NCI-H1694 (cell line): ENCODE results near the gene YAE1.
"Not testable (repeated sequence)": the region's sequence is repeated elsewhere in the genome, so short reads cannot be mapped to it uniquely, and the experiment has no call there.

Experiments
- DNase-seq: peaks from one replicate; lab custom pipeline; 2025; lab: John Stamatoyannopoulos, UW

Gene YAE1, protein sequence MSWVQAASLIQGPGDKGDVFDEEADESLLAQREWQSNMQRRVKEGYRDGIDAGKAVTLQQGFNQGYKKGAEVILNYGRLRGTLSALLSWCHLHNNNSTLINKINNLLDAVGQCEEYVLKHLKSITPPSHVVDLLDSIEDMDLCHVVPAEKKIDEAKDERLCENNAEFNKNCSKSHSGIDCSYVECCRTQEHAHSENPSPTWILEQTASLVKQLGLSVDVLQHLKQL

DNA sequence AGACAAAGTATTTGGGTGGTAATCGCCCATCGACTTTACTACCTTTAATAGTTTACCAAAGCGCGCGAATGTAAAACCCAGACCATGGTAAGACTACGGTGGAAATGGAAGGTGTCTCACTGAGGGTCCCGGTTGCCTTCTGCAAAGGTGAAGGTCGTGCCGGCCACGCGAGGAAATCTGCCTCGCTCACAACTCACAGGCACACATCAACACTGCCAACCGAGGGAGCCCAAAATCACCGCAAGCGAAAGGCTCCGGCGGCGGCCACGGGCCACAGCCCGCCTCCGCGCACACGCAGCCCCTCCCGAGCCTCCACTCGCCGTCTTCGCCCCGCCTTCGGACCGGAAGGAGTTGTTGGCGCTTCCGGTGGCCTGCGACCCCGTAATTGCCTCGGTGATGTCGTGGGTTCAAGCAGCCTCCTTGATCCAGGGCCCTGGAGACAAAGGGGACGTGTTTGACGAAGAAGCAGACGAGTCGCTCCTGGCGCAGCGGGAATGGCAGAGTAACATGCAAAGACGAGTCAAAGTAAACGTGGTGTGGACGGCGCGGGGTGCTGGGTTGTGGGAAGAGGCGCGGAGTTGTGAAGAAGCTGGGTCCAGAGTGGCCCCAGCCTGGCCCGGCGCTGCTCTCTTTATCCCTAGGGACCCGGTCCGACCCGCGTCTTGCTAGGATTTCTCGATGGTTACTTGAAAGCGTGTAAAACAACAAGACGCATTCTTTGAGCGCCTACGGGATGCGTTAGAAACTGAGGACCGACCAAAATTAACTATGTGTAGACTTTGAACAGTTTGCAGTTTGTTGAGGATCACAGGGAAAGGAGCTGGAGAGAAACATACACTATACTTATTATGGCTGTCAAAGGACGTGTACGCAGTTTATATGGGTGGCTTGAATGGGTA lies at the start of gene YAE1:
TSS of gene YAE1 (plus strand) at position 382 of the 899 bp plus-strand sequence. CDS start at position 397, 15 bp downstream.
- peak; percentile 49 for DNase-seq

DNA sequence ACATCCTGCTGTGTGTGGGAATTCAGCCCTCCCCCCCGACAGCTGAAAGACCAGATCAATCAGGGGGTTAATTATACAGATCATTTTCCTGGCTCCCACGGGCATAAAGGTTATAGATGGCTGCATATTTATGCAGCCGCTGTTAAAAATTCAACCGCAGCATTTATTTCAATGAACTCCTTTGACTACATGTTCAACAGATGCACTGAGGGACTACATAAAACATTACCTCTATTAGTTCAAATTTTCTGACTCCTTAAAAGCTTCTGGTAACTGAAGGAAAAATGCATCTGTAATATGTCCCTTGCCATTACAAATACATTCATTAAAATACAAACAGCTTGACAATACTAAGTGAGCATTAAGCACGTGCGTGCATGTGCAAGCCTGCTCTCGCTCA lies 49.7 kb upstream of the YAE1 start:
- peak; percentile 1 for DNase-seq

DNA sequence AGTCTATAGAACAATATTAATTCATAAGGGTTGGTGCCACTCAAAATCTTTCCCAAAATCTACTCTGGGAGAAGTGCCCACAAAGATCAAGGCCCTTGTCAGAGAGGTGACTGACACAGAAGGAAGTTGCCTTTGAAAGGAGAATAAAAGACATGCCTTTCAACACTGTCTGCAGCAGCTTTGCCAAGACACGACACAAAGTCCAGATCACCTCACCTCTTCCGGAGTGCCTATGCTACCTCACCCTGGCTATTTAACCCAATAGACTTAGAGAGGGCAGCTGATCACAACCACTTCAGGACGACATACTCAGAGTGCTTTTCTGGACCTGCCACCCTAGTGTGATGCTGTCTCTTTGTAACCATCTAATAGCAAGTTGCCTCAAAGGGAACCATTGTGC lies 49.0 kb upstream of the YAE1 start:
- DNase-seq = no peak

DNA sequence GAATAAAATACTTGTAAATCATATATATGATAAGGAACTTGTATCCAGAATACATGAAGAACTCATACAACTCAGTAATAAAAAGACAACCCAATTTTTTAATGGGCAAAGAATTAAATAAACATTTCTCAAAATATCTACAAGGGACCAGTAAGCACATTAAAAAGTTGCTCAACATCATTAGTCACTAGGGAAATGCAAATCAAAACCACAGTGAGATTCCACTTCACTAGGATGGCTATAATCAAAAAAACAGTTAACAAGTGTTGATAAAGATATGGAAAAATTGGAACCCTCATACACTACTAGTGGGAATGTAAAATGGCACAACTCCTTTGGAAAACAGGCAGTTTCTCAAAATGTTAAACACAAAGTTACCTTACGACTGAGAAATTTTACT lies 40.3 kb upstream of the YAE1 start:
- no peak for DNase-seq

DNA sequence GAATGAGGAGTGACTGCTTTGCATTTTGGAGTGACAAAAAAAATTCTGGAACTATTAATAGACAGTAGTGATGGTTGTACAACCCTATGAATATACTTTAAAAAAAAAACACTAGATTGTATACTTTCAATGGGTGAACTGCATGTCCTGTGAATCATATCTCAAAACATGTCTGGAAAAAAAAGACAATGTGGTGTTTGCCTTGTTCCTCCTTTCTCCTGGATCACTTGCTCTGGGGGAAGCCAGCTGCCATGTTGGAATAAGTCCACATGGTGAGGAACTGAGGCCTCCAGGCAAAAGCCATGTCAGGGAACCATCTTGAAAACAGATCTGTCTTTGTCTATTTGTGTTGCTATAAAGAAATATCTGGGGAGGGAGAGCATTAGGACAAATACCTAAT lies 39.5 kb upstream of the YAE1 start:
- DNase-seq = no peak

DNA sequence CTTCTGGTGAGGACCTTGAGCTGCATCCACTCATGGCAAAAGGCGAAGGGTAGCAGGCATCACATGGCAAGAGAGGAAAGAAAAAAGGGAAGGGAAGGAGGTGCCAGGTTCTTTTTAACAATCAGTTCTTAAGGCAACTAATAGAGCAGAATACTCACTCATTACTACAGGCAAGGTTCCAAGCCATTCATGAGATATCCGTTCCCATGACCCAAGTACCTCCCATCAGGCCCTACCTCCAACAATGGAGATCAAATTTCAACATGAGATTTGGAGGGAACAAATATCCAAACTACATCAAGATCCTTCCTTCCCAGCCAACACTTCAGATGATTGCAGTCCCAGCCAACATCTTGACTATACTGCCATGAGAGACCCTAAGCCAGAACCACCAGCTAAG lies 38.9 kb upstream of the YAE1 start:
- no peak for DNase-seq

DNA sequence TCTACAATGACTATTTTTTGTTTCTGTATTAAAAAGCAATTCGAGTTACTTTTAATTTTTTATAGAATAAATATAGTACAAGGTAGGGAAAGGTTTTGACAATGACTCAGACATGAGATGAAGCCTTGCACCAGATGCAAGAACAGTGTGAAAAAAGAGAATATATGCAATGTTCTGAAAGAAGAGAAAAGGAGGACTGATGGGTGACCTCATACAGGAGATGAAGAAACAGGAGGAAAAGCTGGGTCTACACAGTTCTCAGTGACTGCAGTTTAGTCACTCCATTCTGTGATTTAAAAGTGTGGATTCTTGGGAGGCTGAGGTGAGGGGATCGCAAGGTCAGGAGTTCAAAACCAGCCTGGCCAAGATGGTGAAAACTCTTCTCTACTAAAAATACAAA lies 38.3 kb upstream of the YAE1 start:
- no peak for DNase-seq

DNA sequence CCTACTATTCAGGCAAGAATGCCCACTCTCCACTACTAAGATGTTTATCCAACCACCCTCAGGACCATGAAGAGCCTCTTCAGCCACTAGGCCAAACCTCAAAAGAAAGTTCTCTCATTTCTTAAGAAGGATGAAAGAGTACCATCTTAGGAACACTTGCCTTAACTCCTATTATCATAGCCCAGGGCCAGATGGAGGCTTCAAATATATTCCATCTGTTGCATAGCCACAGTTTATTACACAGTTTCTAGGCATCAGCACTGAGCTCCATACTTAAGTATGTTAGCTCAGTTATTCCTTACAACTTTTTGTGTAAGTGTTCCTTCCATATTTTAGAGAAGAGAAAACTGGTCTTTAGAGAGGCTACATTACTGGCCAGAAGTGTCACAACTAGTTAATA lies 37.4 kb upstream of the YAE1 start:
- no peak for DNase-seq

DNA sequence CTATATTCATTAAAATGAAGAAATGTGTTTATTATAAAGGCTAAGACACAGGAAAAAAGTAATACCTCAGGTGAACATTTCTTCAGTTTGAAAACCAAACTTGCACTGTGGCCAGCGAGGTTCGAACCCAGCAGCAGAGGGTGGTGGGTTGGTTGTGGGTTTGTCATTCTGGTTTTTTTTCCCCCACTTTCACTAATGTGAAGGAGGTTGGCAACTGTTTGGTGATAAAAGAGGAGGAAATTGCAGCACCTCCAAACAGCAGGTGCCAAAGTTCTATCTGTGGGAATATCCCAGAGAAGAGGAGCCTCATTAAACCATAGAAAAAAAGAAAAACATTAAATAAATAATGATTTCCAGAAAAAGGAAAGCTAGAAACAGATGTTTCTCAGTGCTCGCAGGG lies 36.6 kb upstream of the YAE1 start:
- DNase-seq = no peak

DNA sequence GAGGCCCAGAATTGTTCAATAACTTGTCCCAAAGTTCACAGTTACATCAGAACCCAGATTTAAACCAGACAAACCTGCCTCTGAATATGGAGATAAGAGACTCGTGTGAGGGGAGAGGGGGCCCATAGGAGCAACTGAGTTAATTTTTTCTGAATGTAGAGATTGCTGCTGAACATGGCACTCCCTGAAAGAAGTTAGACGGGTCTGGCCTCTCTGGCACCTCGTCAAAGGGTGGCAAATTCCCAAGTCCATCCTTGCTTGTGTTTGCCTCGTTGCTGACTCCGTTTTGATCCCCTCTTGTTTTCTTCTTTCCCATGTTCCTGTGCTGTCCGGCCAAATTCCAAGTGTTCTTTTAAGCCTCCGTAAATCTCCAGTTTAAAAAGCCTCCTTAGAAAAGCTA lies 35.2 kb upstream of the YAE1 start:
- DNase-seq = no peak

DNA sequence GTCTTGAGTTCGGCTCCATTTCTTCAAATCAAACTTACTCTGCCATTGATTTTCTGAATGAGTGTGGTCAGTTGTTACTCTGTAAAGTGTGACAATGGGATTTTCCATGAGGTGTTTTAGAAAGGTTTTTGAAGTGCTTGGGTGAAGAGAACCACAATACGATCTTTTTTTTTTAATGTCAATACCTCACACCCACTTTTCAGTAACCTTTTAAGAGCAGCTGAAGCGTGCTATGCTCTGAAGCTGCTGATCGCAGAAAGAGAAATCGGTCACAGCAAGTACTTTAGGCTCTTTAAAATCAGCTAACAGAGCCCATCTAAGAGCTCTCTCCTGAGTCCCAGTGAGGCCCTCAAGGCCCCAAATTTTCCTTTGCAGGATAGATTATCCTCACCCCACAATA lies 34.4 kb upstream of the YAE1 start:
- no peak for DNase-seq

DNA sequence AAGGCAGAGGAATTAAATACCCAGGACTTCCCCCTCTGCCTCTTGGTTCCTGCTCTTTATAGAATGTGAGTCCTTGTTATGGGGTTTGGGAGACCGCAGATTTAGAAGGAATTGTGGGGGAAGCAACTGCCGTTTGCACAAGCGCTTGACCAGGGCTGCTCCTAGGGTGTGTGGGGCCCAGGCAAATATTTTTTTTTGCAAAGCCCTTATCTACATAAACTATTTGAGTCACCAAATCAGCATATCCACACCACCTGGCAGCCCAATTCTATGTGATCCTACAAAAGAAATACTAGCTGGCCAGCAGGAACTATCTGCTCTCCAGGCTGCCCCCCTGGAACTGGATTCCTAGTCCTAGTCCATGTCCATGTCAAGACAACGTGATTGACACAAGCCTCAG lies 33.4 kb upstream of the YAE1 start:
- no peak for DNase-seq

DNA sequence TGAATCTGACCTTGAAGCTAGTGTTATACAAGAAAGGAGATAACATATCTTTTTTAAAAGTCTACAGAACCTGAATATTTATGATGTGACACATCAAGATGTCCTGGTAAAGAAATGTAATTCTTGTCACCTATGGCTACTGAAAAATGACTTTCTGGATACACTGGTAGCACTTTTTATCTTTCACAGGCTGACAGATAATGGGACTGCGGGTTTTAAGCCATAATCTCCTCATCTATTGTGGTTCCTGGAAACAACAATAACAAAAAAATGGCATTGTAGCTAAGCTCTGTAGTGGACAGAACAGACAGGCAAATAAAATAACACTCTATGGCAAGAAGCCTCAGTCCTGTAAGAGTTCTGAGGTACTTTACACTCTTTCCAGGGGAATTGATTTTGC lies 31.6 kb upstream of the YAE1 start:
- DNase-seq = no peak

DNA sequence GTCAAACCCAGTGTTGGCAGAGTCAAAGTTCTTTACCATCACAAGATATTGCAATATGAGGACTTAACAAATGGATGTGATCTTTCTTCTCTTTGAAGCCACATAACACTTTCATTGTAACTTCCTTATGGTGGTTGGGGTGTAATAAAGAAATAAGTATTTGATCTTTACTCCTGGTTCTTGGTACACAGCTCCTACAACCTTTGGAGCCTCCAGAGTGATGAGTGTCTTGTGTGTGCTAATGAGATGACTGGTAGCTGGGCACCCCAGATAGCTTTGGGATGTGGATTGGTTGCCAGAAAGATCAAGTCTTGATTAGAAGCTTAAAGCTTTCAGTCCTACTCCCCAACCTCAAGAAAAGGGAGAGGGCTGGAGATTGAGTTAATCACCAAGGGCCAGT lies 31.1 kb upstream of the YAE1 start:
- DNase-seq = no peak

DNA sequence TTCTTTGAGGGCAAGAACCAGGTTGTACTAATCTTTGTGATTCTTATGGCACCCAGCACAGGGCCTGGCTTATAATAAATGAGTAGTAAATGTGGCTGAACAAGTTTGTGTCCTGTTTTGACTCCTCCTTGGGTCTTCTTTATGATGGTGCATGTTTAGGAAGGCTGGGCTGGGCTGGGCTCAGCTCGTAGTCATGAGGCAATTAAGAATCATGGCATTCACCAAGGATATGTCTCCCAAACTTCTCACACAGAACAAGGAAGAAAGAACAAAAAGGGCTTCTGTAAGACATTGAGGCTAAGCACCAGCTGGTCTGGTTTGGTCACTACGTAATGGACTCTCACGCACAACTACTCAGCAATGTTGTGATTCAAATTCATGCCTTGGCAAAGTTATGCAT lies 30.5 kb upstream of the YAE1 start:
- no peak for DNase-seq

DNA sequence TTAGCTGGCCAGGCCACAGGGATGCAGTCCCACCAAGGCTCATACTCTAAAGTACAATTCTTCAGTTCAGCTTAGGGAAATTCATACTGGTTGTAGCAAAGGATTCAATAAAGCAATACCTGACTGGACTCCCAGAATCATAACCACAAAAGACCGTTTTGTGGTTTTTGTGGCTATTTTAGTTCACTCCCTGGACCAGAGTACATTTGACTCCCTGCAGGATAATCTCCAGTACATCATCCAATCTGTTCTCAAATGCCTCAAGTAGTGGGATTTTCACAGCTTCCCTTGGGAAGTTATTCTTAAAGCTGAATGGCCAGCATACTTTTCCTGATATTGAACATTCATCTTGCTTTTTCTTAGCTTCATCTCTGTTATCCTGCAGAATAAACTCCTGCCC lies 29.3 kb upstream of the YAE1 start:
- DNase-seq = no peak

DNA sequence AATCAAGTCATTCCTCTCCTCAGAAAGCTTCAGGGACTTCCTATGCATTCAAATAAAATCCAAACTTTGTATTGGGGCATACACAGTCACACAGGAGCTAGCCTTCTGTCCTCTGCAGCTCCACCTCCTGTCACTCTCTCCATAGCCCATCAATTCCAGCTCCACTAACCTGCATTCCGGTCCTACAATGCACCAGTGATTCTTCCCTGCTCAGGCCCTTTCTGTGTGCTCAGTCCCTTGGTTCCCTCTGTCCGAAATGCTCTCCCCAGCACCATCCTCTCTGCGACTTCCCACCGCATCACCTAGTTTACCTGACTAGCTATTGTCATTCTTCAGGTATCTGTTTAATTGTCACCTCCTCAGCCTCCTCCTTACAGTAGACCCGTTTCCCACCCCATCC lies 26.4 kb upstream of the YAE1 start:
- DNase-seq = no peak

DNA sequence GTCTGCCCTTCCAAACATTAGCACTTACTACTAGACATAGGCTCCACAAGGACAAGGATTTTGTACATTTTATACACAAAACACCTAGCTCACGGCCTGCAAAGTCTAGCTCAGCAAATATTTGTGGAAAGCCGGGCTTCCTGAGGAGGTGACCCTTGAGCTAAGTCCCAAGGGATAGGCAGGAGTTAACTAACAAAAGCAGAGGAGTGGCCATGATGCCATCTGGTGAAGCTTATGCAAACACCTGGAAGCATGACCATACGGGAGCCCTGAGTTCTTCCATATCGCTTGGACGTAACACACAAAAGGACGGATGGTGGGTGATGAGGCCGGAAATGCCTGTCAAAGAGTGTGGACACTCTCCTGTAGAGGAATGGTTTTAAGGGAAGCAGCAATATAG lies 25.9 kb upstream of the YAE1 start:
- DNase-seq = no peak

DNA sequence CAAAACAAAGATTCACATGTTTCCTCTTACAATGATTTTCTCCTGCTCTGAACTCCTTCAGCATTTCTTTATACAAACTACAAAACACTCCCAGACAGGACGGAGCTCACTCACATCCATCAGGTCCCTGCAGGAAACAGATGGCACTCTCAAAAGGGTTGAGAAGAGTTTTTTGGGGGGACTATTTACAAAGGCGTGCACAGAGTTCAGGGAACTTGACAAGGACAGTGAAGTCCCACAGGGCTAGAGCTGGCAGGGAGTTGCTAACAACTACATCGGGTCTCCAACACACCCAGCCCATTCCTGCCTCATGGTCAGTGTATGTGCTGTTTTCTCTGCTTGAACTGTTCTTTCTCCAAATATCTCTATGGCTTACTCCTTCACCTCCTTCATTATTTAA lies 24.7 kb upstream of the YAE1 start:
- DNase-seq = no peak

DNA sequence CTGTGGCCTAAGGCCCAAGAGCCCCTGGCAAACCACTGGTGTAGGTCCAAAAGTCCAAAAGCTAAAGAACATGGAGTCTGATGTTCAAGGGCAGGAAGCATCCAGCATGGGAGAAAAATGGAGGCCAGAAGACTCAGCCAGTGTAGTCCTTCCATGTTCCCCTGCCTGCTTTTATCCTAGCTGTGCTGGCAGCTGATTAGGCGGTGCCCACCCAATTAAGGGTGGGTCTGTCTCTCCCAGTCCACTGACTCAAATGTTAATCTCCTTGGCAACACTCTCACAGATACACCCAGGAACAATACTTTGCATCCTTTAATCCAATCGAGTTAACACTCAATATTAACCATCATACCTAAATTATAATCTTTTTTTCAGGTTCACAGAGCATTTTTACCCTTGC lies 21.4 kb upstream of the YAE1 start:
- not testable (repeated sequence) for DNase-seq

DNA sequence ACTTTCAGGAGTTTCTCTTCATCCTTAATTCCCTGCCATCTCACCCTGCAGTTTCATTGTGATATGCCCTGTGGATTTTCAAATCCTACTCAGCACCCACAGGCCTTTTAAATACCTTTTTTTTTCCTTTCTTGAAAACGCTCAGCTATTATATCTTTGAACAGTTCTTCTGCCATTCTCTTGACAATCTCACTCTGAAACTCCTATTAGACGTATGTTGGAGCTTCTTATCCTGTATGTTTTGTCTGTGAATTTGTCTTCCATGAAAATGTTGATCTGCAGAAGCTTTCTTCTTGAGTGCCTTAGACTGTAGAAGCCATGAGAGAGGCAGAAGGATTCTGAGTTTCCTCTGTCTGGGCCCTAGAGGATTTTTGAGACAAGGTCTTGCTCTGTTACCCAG lies 18.9 kb upstream of the YAE1 start:
- no peak for DNase-seq

DNA sequence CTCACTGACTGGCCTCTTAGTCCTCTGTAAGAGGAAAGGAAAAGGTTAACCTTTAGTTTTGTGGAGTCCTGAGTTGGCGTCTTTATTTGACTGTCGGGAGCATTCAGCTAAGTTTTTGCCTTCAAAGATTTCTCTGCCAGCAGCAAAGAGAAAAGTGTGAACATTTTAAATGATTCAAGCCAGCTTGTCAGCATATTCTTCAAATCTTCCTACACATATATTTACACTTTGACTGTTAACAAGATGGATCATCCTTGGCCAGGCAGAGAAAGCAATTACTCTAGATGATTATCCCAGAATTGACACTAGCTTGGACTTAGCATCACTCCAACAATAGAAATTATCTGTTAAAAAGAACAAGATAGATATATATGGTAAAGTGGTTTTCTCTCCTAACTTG lies 15.8 kb upstream of the YAE1 start:
- DNase-seq = no peak

DNA sequence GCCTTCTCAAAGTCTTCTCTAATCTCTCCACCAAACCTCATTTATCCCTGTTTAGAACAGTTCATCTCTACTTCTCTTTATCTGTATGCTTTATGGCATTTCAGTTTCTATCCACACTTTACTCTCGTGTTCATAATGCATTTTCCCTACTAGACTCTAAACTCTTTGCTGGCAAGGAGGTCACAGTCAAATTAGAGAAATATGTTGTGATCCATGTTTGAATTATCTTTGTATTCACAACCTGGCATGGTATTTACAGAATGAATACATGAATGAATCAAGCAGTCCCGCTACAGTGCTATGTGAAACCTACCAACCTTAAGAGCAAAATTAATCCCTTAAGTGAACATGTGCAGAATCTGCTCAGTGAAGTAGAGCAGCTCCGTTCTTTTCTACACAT lies 12.8 kb upstream of the YAE1 start:
- DNase-seq = no peak
